GM19193 (cell line): ENCODE results near the gene GPR83.

ENCODE experiments used
- POLR2A ChIP-seq: IDR thresholded peaks from 4 replicates; pipeline ENCODE4 v1.6.1; 2011; ENCODE audit not compliant: insufficient read depth, insufficient read length; ENCODE audit errors: extremely low read depth

GPR83 gene

GRCh38 chr11:94400839-94401772, at the start of gene GPR83:
Gene GPR83 (minus strand): TSS chr11:94401419. CDS start chr11:94401247, 172 bp downstream.
- TF ChIP-seq POLR2A: no peak

- TF ChIP-seq POLR2A: no peak
These were observed 48.8 kb upstream of the GPR83 start for GRCh38 chr11:94450048-94450447.

GRCh38 chr11:94449437-94449836, 48.2 kb upstream of the GPR83 start:
- no peak for TF ChIP-seq POLR2A

GRCh38 chr11:94449029-94449428, 47.8 kb upstream of the GPR83 start:
- TF ChIP-seq POLR2A: no peak

GRCh38 chr11:94447149-94447548, 45.9 kb upstream of the GPR83 start:
- TF ChIP-seq POLR2A: no peak

- no peak for TF ChIP-seq POLR2A
These were observed 44.4 kb upstream of the GPR83 start for GRCh38 chr11:94445641-94446040.

GRCh38 chr11:94433049-94433448, 31.8 kb upstream of the GPR83 start:
- no peak for TF ChIP-seq POLR2A

GRCh38 chr11:94424662-94425061, 23.4 kb upstream of the GPR83 start:
- no peak for TF ChIP-seq POLR2A

- TF ChIP-seq POLR2A: no peak
These were observed 22.8 kb upstream of the GPR83 start for GRCh38 chr11:94424011-94424410.

GRCh38 chr11:94423507-94423906, 22.3 kb upstream of the GPR83 start:
- no peak for TF ChIP-seq POLR2A

GRCh38 chr11:94418123-94418765, 17.0 kb upstream of the GPR83 start:
- no peak for TF ChIP-seq POLR2A

- no peak for TF ChIP-seq POLR2A
These were observed 16.3 kb upstream of the GPR83 start for GRCh38 chr11:94417386-94417987.

- TF ChIP-seq POLR2A: no peak
These were observed 4.0 kb upstream of the GPR83 start for GRCh38 chr11:94405062-94405833.

- no peak for TF ChIP-seq POLR2A
These were observed 1.1 kb upstream of the GPR83 start for GRCh38 chr11:94402355-94402754.

GRCh38 chr11:94401773-94402265, 600 bp upstream of the GPR83 start:
- TF ChIP-seq POLR2A: no peak
